HG02623 (cell line): ENCODE measurements around the gene KCNC1.
A peak's percentile ranks its signal among the peaks of the same experiment; 100 is the strongest.

ENCODE experiments used
- ATAC-seq: cut with Tn5 transposase; IDR thresholded peaks from one replicate; pipeline ENCODE4 v1.9.1; 2021; ENCODE audit warnings: moderate library complexity; ENCODE audit not compliant: unreplicated experiment

The KCNC1 gene

DNA sequence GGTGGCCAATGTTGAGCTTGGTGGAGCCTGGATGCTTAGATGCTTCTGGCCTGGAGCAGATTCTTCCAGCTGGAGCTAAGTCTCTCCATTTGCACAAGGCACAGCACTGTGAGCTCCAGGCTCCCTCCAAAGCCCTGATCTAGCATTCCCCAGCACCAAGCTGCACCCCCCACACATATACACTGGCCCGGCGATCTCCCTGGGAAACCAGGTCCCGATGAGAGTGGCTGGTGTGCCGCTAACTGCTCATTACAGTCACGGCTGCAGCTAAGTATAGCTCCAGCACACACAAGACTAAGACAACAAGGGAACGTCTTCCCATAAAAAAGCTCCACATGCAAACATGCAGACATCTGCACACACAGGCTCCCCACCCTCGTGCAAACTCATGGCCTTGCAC is 17.6 kb downstream of the KCNC1 start:
- no peak for ATAC-seq

DNA sequence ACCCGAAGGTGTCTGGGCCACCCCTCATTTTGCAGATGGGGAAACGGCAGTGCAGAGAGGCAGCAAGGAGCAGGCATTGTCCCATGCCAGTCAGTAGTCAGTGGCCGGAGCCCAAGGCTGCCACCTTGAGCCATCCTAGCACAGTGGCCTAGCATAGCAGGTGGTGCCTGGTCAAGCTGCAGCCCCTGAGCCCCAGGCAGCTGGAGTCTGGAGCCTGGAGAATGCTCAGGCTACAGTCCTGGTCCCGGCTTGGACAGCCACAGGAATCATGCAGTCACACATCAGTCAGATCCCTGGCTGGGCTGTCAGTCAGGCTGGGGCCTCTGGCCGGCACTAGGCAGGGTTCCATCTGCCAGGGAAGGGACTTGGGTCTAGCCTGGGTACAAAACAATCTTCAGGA is 18.6 kb downstream of the KCNC1 start:
- no peak for ATAC-seq

DNA sequence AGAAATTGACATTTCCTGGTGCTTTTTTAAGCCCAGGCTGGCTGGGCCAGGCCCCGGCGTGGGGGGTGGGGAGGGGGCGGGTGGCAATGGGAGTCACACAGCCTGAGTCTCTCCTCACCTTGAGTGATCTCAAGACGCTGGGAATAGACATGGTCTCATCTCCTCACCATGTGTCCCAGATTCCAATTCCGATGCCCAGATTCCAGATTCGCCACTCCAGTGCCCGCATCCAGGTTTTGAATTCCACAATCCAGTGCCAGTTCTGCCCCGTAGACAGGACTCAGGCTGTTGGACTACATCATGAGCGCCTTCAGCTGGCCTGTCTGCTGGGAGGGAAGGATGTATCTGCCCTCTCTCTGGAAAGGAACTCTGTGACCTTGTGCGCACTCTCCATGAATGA is 19.1 kb downstream of the KCNC1 start:
- ATAC-seq, result no peak

DNA sequence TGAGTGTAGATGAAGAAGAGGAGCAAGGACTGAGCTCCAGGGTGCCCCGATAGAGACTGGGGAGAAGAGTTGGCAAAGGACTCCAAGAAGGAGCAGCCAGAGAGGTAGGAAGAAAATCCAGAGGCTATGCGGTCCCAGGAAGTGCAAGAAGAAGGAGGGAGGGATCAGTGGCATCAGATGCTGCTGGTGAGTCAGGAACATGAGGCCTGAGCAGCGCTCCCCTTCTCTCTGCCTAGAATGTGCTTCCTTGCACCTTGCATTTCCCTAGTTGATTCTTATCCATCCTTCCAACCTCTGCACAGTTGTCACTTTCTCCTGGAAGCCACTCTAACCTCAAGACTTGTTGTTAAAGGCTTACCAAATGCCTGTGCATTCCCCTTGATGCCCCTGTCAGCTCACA is 21.3 kb downstream of the KCNC1 start:
- ATAC-seq, result no peak

DNA sequence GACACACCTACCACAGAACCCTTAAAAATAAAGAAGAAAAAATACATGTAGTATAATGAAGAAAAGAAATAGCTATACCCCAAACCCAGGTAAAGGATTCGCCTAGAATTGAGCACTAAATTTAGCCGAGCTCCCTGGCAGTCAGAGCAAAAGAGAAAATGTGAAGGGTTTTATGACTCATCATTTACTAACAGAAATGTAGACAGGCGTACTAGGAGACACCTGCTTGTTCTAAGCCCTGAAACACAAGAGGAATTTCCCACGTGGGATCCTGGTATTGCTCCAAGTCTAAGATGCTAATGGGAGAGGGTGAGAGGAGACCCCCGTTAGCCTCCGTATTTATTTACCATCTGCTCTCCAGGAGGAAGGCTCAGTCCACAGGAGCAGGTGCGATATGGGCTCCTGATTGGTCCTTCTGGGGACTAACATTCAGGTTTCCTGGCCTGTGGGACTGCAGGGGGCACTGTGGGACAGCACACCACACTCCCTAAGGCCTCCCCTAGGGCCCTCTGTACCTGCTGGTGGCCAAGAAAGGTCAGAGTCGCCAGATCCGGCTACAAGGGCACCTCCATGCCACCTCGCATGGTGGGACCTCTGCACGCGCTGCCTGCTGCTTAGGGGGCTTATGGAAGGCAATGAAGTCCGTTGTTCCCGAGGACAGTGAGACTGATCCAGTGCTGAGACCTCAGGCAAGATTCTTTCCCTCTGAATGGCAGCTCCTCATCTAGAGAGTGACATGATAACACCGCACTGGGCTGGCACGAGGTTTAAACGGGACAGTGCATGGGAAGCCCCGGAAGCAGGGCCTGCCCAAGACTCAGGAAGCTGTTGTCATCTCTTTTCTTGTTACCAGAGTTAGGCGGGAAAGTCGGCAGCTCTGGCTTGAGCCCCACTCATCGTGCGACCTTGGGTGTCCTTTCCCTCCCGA is 25.8 kb downstream of the KCNC1 start:
- peak; percentile 75 for ATAC-seq

DNA sequence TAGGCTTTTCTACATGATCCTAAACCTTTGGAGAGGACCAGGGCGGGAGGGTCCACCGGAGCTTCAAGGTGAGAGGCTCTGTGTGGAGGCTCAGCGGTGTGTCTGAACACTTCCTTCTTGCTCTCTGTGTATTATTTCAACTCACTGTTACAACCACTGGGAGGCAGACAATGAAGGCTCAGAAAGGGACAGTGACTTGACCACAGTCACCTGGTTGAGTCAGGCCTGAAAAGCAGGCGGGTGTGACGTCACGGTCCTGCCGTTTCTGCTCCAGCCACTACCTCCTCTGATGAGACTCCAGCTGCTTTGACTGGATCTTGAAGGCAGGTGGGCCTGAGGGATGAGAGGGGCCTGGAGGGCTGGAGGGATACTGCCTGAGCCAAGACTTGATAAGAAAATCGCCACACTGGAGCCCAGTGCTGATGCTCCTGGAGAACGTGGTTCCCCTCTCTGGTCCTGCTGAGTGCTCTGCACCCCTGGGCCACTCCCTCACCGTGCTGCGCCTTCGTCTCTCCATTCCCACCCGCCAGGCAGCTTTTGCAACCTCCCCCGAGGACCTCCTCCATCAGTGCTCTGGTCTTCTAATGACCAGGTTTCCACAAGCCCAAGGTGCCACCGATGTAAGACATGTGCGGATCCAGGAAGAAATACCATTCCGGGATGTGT is 27.9 kb downstream of the KCNC1 start:
- no peak for ATAC-seq

DNA sequence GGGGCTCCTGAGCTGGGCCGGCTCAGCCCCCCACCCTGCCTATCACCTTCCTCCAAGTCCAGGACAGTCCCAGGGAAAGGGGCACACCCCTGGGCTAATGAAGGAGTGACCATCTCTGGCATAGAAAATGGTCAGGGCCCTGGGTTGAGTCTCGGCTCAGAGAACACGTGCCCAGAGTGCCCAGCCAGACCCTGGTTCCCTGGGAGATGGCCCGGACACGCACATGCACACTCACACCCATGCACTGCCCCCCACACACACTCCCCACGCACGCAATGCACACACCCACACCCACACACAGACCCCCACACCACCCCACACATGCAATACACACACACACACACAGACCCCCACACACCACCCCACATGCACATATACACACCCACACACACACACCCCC is 28.7 kb downstream of the KCNC1 start:
- no peak for ATAC-seq

DNA sequence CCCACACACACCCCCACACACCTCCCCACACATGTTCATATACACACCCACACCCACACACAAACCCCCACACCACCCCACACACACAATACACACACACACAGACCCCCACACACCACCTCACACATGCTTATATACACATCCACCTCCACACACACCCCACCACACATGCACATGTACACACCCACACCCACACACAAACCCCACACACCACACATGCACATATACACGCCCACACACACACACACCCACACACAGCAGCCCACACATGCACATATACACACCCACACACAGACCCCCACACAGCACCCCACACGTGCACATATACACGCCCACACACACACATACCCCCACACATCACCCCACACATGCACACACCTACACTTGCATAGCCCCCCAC is 29.1 kb downstream of the KCNC1 start:
- no peak for ATAC-seq

DNA sequence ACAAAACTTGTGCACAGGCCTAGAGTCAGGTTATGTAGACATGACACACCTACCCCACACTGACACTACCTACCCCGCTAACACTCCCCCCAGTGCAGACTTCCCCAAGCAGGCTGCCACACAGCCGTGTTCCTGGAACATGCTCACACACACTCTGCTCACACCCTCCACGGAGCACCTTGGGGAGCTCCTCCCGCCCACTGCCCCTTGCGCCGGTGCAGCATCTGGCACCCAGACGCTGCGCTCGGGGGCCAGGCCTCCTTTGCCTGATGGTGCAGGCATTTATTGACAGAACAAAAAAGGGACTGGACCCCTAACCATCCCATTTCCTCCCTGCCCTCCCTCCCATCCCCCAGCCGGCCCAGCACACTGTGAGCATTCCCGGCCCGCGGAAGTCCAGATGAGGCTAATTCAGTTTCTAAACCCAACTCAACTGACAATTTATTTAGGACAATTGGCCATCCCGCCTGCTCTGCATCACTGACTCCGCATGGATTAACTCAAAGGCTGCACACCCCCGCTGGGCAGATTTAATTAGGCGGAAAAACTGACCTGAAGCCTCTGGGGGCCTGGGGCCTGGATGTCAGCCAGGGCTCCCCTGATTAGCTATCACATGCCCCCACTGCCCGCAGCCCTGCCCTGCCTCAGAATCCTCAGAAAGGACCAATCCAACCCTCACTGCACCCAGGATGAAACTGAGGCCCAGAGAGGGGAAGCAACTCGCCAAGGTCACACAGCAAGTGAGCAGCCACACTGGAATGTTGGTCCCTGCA is 30.1 kb downstream of the KCNC1 start:
- ATAC-seq, result no peak

DNA sequence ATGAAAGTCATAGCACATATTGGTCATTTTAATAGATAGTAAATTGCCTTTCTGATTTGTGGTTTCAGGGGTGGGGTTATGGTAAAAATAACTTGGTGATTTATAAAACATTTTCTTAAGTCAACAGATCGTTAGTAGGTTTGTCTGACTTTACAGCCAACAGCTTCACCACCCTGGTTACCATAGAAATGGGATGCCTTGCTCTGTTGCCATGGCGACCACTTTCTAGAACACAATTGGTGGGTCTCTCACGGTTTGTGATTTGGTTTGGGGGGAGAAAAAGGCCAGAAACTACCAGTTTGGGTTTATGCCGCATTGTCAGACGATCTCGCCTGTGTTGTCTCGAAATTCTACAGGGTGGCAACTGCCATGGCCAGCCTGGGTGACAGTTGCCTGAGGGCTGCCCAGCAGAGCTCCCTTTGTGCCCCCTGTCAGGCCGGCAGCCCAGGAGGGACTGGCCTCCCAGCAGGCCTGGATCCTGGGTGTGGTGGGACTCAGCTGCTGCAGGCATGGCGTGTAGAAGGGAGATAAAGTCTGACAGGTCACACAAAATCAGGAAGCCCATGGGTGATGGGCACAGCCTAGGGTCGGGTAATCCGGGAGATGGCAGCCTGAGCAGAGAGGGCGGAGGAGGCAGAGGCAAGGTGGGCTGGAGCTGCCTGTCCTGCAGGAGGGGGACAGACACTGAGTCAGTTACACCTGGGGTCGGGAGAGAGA is 30.9 kb downstream of the KCNC1 start:
- ATAC-seq, result no peak

DNA sequence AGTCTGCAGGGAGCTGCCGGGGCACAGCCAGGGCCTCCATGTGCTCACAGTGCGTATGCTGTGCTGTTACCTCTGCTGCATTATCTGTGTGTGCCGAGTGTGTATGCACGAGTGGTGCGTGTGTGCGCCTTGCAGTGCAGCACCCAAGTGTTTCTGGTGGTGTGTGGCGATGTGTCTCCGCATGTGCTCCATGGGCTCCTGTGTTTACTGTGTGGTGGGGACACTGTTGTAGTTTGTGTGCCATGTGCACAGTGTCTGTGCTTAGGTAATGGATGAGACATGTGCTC is 31.4 kb downstream of the KCNC1 start:
- ATAC-seq, result no peak

DNA sequence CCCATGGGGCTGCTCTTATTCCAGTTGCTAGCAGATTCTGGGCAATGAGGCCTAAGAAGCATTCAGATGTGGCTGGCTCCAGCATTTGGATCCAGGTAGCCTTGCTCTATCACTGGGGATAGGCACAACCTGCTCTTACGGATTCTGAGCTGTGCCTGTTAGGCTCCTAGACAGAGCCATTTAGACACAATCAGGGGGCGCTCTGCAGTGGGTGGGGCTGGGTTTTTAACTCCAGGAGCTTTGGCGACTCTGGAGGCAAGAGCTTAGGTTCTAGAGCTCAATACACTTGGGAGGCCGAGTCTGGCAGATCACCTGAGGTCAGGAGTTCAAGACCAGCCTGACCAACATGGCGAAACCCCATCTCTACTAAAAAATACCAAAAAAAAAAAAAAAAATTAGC is 32.0 kb downstream of the KCNC1 start:
- ATAC-seq, result no peak

DNA sequence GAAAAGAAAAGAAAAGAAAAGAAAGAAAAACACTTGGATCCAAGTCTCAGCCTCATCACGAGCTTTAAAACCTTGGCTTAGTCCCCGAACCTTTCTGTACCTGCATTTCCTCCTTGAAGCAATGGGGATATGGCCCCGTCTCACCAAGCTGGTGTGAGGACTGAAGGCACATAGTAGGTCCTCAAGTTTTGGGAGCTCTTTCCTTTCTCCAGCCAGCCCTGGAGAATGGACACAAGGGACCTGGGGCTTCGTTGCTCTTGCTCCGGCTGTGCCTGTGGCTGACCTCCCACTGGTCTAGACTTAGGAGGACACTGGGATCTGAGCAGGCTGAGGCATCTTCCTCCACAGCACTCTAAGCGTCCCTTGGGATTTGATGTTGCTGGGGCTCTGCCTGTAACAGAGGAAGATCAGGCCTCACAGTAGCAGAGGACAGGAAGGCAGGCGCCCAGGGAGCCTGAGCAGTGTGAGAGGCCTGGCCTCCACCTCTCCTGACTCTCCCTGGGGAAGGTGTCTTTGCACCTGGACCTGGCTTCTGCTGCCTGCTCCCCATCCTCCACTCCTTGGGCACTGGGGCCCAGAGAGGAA is 32.8 kb downstream of the KCNC1 start:
- ATAC-seq, result no peak

DNA sequence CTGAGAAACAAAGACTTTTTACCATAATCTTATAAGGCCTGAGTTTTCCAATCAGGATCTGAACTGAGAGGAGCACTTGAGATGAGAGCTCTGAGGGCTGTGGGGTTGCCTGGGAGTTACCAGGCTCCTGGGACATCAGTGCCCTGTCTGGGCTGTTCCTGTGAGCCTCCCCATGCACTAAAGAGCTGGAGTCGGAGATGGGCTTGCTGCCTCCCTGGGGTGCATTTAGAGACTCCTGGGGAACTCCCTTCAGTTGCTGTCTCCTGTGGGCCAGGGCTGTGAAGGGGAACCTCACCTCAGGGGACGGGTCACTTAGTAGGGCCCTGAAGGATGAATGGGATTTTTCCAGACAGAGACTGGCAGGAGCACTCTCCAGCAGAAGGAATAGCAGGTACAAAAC is 33.3 kb downstream of the KCNC1 start:
- ATAC-seq, result no peak

DNA sequence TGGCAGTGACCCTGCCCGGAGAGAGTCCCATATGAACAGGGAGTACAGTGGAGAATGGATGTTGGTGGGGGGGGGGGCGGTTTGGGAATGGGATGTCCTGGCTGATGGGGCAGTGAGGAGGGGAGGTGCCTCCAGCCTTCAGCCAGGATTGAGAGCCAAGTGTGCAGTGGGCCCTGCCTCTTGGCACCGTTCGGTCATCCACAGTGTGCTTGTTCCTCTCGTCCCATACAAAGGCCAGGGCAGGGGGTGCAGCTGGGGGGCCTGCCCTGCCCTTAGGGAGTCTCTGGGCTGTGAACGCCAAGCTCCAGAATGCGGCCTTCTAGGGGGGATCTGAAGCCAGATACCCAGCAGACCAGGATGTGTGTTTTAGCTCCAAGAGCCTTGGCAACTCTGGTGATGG is 34.0 kb downstream of the KCNC1 start:
- ATAC-seq, result no peak

DNA sequence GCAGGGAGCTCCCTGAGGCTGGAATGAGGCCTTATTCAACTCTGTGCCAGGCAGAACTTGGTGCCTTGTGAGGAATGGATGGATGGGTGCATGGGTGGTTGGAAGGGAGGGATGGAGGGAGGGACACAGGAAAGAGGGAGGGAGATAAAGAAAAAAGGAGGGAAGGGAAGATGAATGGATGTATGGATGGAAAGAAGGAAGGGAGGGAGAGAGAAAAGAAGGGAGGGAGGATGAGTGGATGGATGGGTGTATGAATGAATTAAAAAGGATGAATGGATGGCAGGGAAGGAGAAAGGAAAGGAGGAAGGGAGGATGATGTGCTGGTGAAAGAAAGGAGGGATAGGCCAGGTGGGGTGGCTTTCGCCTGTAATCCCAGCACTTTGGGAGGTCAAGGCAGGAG is 34.6 kb downstream of the KCNC1 start:
- ATAC-seq, result no peak

DNA sequence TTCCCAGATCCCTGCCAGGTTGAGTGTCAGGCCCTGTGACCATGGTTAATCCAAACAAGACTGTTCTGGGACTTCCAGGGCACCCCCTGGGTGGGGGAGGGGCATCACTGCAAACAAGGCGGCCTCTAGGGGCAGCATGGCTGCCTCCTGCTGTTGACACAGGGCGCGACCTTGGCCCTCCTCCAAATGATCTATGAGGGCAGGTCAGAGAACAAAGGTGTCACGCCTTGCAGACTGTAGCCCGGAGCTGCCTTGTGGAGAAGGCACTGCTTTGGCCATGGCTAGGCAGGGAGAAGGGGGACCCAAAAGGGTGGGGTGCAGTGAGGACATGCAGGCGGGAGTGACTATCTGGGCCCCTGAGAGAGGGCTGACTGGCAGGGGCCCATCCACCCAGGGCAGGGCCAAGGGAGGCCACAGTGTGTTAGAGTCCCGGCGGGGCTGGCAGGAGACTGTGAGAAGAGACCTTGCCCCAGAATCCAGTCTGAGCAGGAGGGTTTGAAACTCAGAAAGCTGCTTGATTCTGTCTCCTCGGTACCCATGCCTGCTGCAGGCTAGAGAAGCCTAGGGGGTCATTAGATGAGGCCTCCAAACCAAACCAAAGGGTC is 35.6 kb downstream of the KCNC1 start:
- ATAC-seq, result no peak

DNA sequence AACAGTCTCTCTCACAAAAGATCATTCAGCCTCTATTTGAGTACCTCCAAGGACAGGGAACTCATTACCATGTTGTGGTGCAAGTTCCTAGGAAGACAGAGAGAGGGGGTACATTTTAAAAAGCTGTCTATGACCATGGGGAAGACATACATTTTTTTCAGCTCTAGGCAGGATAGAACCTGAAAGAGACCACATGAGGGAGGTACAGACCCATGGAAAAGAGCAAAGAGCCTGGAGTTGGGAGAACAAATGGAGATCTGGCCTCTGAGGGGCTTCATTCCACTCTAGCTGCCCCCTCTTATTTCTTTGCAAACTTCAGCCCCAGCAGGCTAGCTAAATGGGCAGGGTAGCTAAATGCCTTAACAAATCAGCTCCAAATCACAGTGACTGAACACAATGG is 36.3 kb downstream of the KCNC1 start:
- ATAC-seq, result no peak

DNA sequence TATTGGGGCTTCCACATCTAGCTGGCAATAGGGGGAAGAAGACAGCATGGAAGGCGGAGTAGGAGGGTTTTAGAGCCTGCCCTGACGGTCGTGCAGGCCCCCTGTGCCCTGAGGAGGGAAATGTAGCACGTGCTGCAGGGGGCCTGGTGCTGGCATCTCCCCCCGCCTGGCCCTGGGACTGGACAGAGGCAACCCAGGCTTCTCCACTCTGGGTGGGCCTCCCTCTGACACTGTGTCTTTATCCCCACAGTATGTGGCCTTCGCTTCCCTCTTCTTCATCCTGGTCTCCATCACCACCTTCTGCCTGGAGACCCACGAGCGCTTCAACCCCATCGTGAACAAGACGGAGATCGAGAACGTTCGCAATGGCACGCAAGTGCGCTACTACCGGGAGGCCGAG is 36.8 kb downstream of the KCNC1 start:
- ATAC-seq, result no peak

DNA sequence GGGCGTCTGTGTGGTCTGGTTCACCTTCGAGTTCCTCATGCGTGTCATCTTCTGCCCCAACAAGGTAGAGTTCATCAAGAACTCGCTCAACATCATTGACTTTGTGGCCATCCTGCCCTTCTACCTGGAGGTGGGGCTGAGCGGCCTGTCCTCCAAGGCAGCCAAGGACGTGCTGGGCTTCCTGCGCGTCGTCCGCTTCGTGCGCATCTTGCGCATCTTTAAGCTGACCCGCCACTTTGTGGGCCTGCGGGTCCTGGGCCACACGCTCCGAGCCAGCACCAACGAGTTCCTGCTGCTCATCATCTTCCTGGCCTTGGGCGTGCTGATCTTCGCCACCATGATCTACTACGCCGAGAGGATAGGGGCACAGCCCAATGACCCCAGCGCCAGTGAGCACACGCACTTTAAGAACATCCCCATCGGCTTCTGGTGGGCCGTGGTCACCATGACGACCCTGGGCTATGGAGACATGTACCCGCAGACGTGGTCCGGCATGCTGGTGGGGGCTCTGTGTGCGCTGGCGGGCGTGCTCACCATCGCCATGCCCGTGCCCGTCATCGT is 37.3 kb downstream of the KCNC1 start:
- no peak for ATAC-seq
